Neuronal stem cell (in vitro differentiated cells): ENCODE measurements around the gene MIPEP.

Source experiments
- DNase-seq: peaks from one replicate; pipeline ENCODE4 v3.0.0-alpha.2; 2013; ENCODE audit warnings: low spot score
- H2AFZ ChIP-seq: one replicate; pipeline ENCODE4 v1.6.1; 2013; ENCODE audit warnings: mild to moderate bottlenecking, low read length, inconsistent platforms
- H2AK5ac ChIP-seq: 2 replicates; pipeline ENCODE4 v1.6.1; 2013; ENCODE audit warnings: low read depth, mild to moderate bottlenecking, inconsistent platforms, low read length, moderate library complexity, mixed read lengths
- H2BK120ac ChIP-seq: 2 replicates; pipeline ENCODE4 v1.6.1; 2013; ENCODE audit warnings: low read depth, mild to moderate bottlenecking, inconsistent platforms, low read length, moderate library complexity, mixed read lengths
- H2BK12ac ChIP-seq: one replicate; pipeline ENCODE4 v1.6.1; 2013; ENCODE audit warnings: low read length, inconsistent platforms
- H2BK15ac ChIP-seq: 2 replicates; pipeline ENCODE4 v1.6.1; 2013; ENCODE audit warnings: mild to moderate bottlenecking, low read length, inconsistent platforms, mixed read lengths
- H2BK5ac ChIP-seq: one replicate; pipeline ENCODE4 v1.6.1; 2013; ENCODE audit warnings: inconsistent platforms, mild to moderate bottlenecking, low read length, moderate library complexity
- H3K14ac ChIP-seq: one replicate; pipeline ENCODE4 v1.6.1; 2013; ENCODE audit warnings: low read length, inconsistent platforms
- H3K18ac ChIP-seq: 2 replicates; pipeline ENCODE4 v1.6.1; 2013; ENCODE audit warnings: low read length, inconsistent platforms
- H3K23ac ChIP-seq: 2 replicates; pipeline ENCODE4 v1.6.1; 2013; ENCODE audit warnings: low read depth, mild to moderate bottlenecking, mixed read lengths, low read length, inconsistent platforms; ENCODE audit not compliant: poor library complexity
- H3K27ac ChIP-seq: replicated peaks from 3 replicates; pipeline ENCODE4 v1.5.1; 2013; ENCODE audit warnings: low read length, inconsistent platforms
- H3K27me3 ChIP-seq, 3 experiments: 2 replicates each; pipeline ENCODE4 v1.6.1; 2013; ENCODE audit warnings: low read length in 3 of 3, mild to moderate bottlenecking in 2 of 3, inconsistent platforms in 1 of 3, low read depth in 1 of 3, mixed read lengths in 1 of 3, moderate library complexity in 1 of 3; ENCODE audit not compliant: control insufficient read depth in 3 of 3, insufficient read depth in 3 of 3
- H3K36me3 ChIP-seq, 2 donors: replicated peaks in 1 of 2; 2 replicates each; pipeline ENCODE4 v1.6.1; 2013; ENCODE audit warnings: low read length in 2 of 2; ENCODE audit not compliant: control insufficient read depth in 2 of 2, insufficient read depth in 2 of 2
- H3K4ac ChIP-seq: 2 replicates; pipeline ENCODE4 v1.6.1; 2013; ENCODE audit warnings: inconsistent platforms, mild to moderate bottlenecking, low read length, moderate library complexity
- H3K4me1 ChIP-seq, 2 donors: 1 replicate in 1 of 2; 2 replicates in 1 of 2; pipeline ENCODE4 v1.6.1; 2013; ENCODE audit warnings: low read length in 2 of 2, low read depth in 1 of 2; ENCODE audit not compliant: control insufficient read depth in 2 of 2, insufficient read depth in 1 of 2
- H3K4me2 ChIP-seq: one replicate; pipeline ENCODE4 v1.6.1; 2013; ENCODE audit warnings: mild to moderate bottlenecking, low read length, inconsistent platforms; ENCODE audit not compliant: insufficient read depth, poor library complexity, severe bottlenecking
- H3K4me3 ChIP-seq, 2 donors: 2 replicates each; pipeline ENCODE4 v1.5.1; 2013; ENCODE audit warnings: low read length in 2 of 2, mild to moderate bottlenecking in 2 of 2, inconsistent platforms in 1 of 2, moderate library complexity in 1 of 2
- H3K79me1 ChIP-seq: one replicate; pipeline ENCODE4 v1.6.1; 2013; ENCODE audit warnings: low read depth, mild to moderate bottlenecking, inconsistent platforms, low read length, moderate library complexity
- H3K9ac ChIP-seq: one replicate; pipeline ENCODE4 v1.6.1; 2013; ENCODE audit warnings: mild to moderate bottlenecking, low read depth, low read length, inconsistent platforms; ENCODE audit not compliant: poor library complexity
- H3K9me3 ChIP-seq, 2 donors: replicated peaks in 1 of 2; 2 replicates each; pipeline versions ENCODE3 to v1.6.1; 2013; ENCODE audit warnings: low read length in 2 of 2, mild to moderate bottlenecking in 2 of 2, inconsistent platforms in 1 of 2, low read depth in 1 of 2, mixed read lengths in 1 of 2, moderate library complexity in 1 of 2; ENCODE audit not compliant: control insufficient read depth in 2 of 2, insufficient read depth in 1 of 2
- H4K8ac ChIP-seq: one replicate; pipeline ENCODE4 v1.6.1; 2013; ENCODE audit warnings: low read depth, mild to moderate bottlenecking, inconsistent platforms, low read length, moderate library complexity
- H4K91ac ChIP-seq: one replicate; pipeline ENCODE4 v1.6.1; 2013; ENCODE audit warnings: low read length, low read depth, mild to moderate bottlenecking, inconsistent platforms; ENCODE audit not compliant: poor library complexity
- WGBS, 2 donors: extraction: QIAGEN DNeasy Blood & Tissue Kit; methylation state at CpG; one replicate each; pipeline ENCODE4 v1.1.7; 2013; ENCODE audit warnings: missing lambda C conversion rate in 2 of 2, mixed read lengths in 1 of 2; ENCODE audit not compliant: insufficient read length in 2 of 2, insufficient replicate concordance in 1 of 2; ENCODE audit errors: extremely low coverage in 2 of 2; 5-methylcytosine and 5-hydroxymethylcytosine counted together

MIPEP gene

DNA sequence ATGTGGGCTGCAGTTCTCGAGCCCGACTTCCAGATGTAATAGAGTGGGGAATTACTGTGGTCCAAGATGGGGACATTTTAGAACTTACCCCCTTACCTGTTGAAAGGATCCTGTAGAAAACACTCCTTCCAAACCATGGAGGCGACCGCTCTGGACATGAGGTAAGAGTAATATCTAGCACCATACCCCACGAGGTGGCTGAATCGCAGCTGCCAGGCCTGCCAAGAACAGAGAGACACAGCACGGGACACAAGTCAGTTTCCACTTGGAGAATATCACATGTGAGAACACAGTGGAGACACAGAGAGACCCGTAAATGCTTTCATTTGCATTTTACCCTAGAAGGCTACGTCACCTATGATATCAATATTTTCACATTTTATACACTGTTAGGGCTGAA, 129.2 kb downstream of the MIPEP start:
- no peak overlapping the region for H2BK120ac ChIP-seq
- H3K4me1 ChIP-seq, result peaks cover 0 to 3% of the 10 kb centered on the region in 2 donors
- no peak overlapping the region for H2AK5ac ChIP-seq
- H3K14ac ChIP-seq, result no peak overlapping the region
- H3K9ac ChIP-seq, result no peak overlapping the region
- no peak overlapping the region for H4K8ac ChIP-seq
- H2BK12ac ChIP-seq, result no peak overlapping the region
- no peak overlapping the region for H3K23ac ChIP-seq
- H3K9me3 ChIP-seq, result peaks cover 0 to 2% of the 10 kb centered on the region in 2 donors
- no peak overlapping the region for H3K27ac ChIP-seq
- no peak overlapping the region for H3K4me2 ChIP-seq
- H2AFZ ChIP-seq, result no peak overlapping the region
- no CpG with 5 or more reads among the region's 9 CpGs for WGBS, 2 donors
- H3K36me3 ChIP-seq, result no peaks in the 10 kb centered on the region
- H3K4me3 ChIP-seq, result no peak overlapping the region
- H3K4ac ChIP-seq, result no peak overlapping the region
- no peak overlapping the region for H2BK5ac ChIP-seq
- H3K79me1 ChIP-seq, result no peaks in the 10 kb centered on the region
- H3K18ac ChIP-seq, result no peak overlapping the region
- H3K27me3 ChIP-seq, result no peaks in the 10 kb centered on the region
- H2BK15ac ChIP-seq, result no peak overlapping the region
- DNase-seq, result no peak
- H4K91ac ChIP-seq, result no peak overlapping the region

DNA sequence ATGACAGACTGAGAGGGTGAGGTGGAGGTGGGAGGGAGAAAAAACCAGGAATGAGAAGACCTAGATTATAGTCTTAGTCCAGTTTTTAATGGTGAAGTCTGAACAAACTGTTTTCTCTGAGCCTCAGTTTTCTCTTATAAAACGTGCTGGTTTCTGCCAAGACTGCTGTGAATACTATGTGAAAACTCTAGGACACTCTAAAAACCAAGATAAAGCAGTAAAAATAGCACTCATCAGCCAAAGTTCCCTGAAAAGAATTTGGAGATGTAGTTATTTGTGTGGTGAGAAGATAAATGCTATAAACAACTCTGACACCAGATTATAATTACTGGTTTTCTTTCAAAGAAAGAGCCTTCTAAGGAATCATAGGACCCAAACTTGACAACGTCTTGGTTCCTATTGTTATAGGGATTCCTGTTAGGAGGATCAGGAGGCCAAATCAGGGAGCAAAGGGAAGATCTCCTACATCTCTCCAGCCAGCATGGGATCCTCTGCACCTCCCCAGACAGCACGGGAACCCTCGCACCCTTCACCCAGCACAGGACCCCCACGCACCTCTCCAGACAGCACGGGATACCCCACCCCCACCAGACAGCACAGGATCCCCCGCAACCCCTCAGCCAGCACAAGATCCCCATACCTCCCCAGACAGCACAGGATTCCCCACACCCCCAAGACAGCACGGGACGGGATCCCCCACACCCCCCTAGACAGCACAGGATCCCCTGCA, 130.2 kb downstream of the MIPEP start:
- WGBS, 2 donors, result no CpG with 5 or more reads among the region's 9 CpGs
- H3K27ac ChIP-seq, result no peak overlapping the region

GRCh38 chr13:23754997-23755396, 134.2 kb downstream of the MIPEP start:
- H3K4ac ChIP-seq, result no peak overlapping the region
- H3K9ac ChIP-seq, result no peak overlapping the region
- no peak overlapping the region for H3K27ac ChIP-seq
- no peak overlapping the region for H4K91ac ChIP-seq
- H3K27me3 ChIP-seq, result no peaks in the 10 kb centered on the region
- no CpG with 5 or more reads among the region's 2 CpGs for WGBS, 2 donors
- DNase-seq, result no peak
- peaks cover 0 to 31% of the 10 kb centered on the region in 2 donors for H3K4me1 ChIP-seq
- no peaks in the 10 kb centered on the region for H3K36me3 ChIP-seq
- no peak overlapping the region for H3K14ac ChIP-seq
- H2BK12ac ChIP-seq, result no peak overlapping the region
- H2AFZ ChIP-seq, result no peak overlapping the region
- no peak overlapping the region for H2BK120ac ChIP-seq
- no peak overlapping the region for H2AK5ac ChIP-seq
- no peak overlapping the region for H2BK5ac ChIP-seq
- H3K9me3 ChIP-seq, result no peaks in the 10 kb centered on the region
- no peak overlapping the region for H3K23ac ChIP-seq
- H4K8ac ChIP-seq, result no peak overlapping the region
- H3K4me2 ChIP-seq, result no peak overlapping the region
- H2BK15ac ChIP-seq, result no peak overlapping the region
- no peak overlapping the region for H3K18ac ChIP-seq
- H3K79me1 ChIP-seq, result no peaks in the 10 kb centered on the region
- H3K4me3 ChIP-seq, result no peak overlapping the region

More for the DNA sequence above, 130.2 kb downstream of the MIPEP start:
- Histone ChIP-seq H2BK120ac (no peak overlapping the region), H3K4me3 (no peak overlapping the region), H3K4me2 (no peak overlapping the region), H2BK12ac (no peak overlapping the region), H2AFZ (no peak overlapping the region), H3K79me1 (no peaks in the 10 kb centered on the region), H3K9me3 (peaks cover 0 to 2% of the 10 kb centered on the region in 2 donors), H3K36me3 (no peaks in the 10 kb centered on the region), H3K4ac (no peak overlapping the region), H2AK5ac (no peak overlapping the region), H2BK5ac (no peak overlapping the region), H3K9ac (no peak overlapping the region), H2BK15ac (no peak overlapping the region), H3K18ac (peak overlapping the region; percentile 9), H3K23ac (no peak overlapping the region), H3K14ac (no peak overlapping the region), H4K8ac (no peak overlapping the region), H4K91ac (no peak overlapping the region), H3K4me1 (peaks cover 0 to 13% of the 10 kb centered on the region in 2 donors), H3K27me3 (no peaks in the 10 kb centered on the region)
- no peak for DNase-seq

GRCh38 chr13:23754506-23754905, 134.7 kb downstream of the MIPEP start:
- no peaks in the 10 kb centered on the region for H3K79me1 ChIP-seq
- H3K27me3 ChIP-seq, result no peaks in the 10 kb centered on the region
- no peak overlapping the region for H2BK5ac ChIP-seq
- no peak overlapping the region for H3K4me2 ChIP-seq
- no peak overlapping the region for H4K91ac ChIP-seq
- H3K4ac ChIP-seq, result no peak overlapping the region
- no peak overlapping the region for H2BK12ac ChIP-seq
- no peak overlapping the region for H3K23ac ChIP-seq
- H2BK120ac ChIP-seq, result no peak overlapping the region
- WGBS, 2 donors, result no CpG with 5 or more reads among the region's 6 CpGs
- no peak overlapping the region for H2BK15ac ChIP-seq
- H2AK5ac ChIP-seq, result no peak overlapping the region
- H3K27ac ChIP-seq, result no peak overlapping the region
- DNase-seq, result no peak
- no peak overlapping the region for H3K14ac ChIP-seq
- H3K4me3 ChIP-seq, result no peak overlapping the region
- H3K9me3 ChIP-seq, result no peaks in the 10 kb centered on the region
- H3K18ac ChIP-seq, result no peak overlapping the region
- no peaks in the 10 kb centered on the region for H3K36me3 ChIP-seq
- no peak overlapping the region for H2AFZ ChIP-seq
- H3K9ac ChIP-seq, result no peak overlapping the region
- H3K4me1 ChIP-seq, result peaks cover 0 to 31% of the 10 kb centered on the region in 2 donors
- H4K8ac ChIP-seq, result no peak overlapping the region
